GM18511 (cell line): ENCODE results near the gene HOXC11.

Experiments
- ATAC-seq: cut with Tn5 transposase; IDR thresholded peaks from one replicate; pipeline ENCODE4 v1.9.1; 2021; ENCODE audit warnings: mild to moderate bottlenecking, moderate library complexity; ENCODE audit not compliant: unreplicated experiment

Gene HOXC11

GRCh38 chr12:53972722-53973235 is at the start of gene HOXC11:
Gene HOXC11, plus strand, starts transcription at chr12:53973126. Its CDS starts 116 bp downstream, at chr12:53973242.
- no peak for ATAC-seq

- no peak for ATAC-seq
Observed at GRCh38 chr12:53924521-53925405, 48.2 kb upstream of the HOXC11 start.

GRCh38 chr12:53927220-53928029 is 45.5 kb upstream of the HOXC11 start:
- ATAC-seq = no peak

- ATAC-seq = no peak
Observed at GRCh38 chr12:53928054-53928835, 44.7 kb upstream of the HOXC11 start.

GRCh38 chr12:53929527-53929926 is 43.4 kb upstream of the HOXC11 start:
- no peak for ATAC-seq

GRCh38 chr12:53930591-53931255 is 42.2 kb upstream of the HOXC11 start:
- ATAC-seq = no peak

GRCh38 chr12:53931844-53932581 is 40.9 kb upstream of the HOXC11 start:
- ATAC-seq = no peak

- ATAC-seq = no peak
Observed at GRCh38 chr12:53932915-53933314, 40.0 kb upstream of the HOXC11 start.

GRCh38 chr12:53935383-53936341 is 37.3 kb upstream of the HOXC11 start:
- no peak for ATAC-seq

GRCh38 chr12:53937099-53937498 is 35.8 kb upstream of the HOXC11 start:
- no peak for ATAC-seq

GRCh38 chr12:53937596-53938325 is 35.2 kb upstream of the HOXC11 start:
- ATAC-seq = no peak

GRCh38 chr12:53938326-53939140 is 34.4 kb upstream of the HOXC11 start, which contains the start of gene HOXC13:
Gene HOXC13, plus strand, starts transcription at chr12:53938831. Its CDS starts 76 bp downstream, at chr12:53938907.
- ATAC-seq = no peak

GRCh38 chr12:53939141-53940108 is 33.5 kb upstream of the HOXC11 start:
- ATAC-seq = no peak

GRCh38 chr12:53940443-53941014 is 32.4 kb upstream of the HOXC11 start:
- ATAC-seq = no peak

- ATAC-seq = no peak
Observed at GRCh38 chr12:53941187-53941586, 31.7 kb upstream of the HOXC11 start.
